Activated naive CD8-positive, alpha-beta T cell treated with anti-CD3 and anti-CD28 coated beads, Interleukin-2, amount 10 ng/mL, durations not matched to agents 7 days and 5 days (primary cell): ENCODE results near the gene BLNK. TPM values are rescaled to one million over a fixed set of nuclear protein-coding genes. Genes with fewer than 3 reads are reported as not detected.
"Not testable (repeated sequence)": the region's sequence is repeated elsewhere in the genome, so short reads cannot be mapped to it uniquely, and the experiment has no call there.

Source experiments
- ATAC-seq: fragments of 150-1000 bp; cut with Tn5 transposase; one replicate; pipeline ENCODE4 v1.10.0; 2021; ENCODE audit warnings: low read depth, moderate library complexity
- POLR2A ChIA-PET: fragments of 350-600 bp; sonication (Branson Sonifier 250); formaldehyde crosslinking; loops from one replicate; lab custom pipeline; 2021; ENCODE audit warnings: antibody characterized with exemption; lab: Charles Lee
- DNase-seq: peaks from one replicate; pipeline ENCODE4 v3.0.0; 2021
- H3K27ac Mint-ChIP-seq: one replicate; pipeline ENCODE4 v1.8.0; 2022; ENCODE audit warnings: mild to moderate bottlenecking, mixed read lengths
- H3K27me3 Mint-ChIP-seq: one replicate; pipeline ENCODE4 v1.8.0; 2022; ENCODE audit warnings: mild to moderate bottlenecking, moderate library complexity, mixed read lengths
- H3K36me3 Mint-ChIP-seq: one replicate; pipeline ENCODE4 v1.8.0; 2021; ENCODE audit warnings: mild to moderate bottlenecking, mixed read lengths
- H3K4me1 Mint-ChIP-seq: one replicate; pipeline ENCODE4 v1.8.0; 2021; ENCODE audit warnings: mixed read lengths
- H3K4me3 Mint-ChIP-seq: one replicate; pipeline ENCODE4 v1.8.0; 2022; ENCODE audit warnings: mild to moderate bottlenecking, moderate library complexity, mixed read lengths
- H3K9me3 Mint-ChIP-seq: one replicate; pipeline ENCODE4 v1.8.0; 2021; ENCODE audit warnings: mixed read lengths
- total RNA-seq, 2 experiments: library from RNA; stranded (reverse); gene quantifications; one replicate each; pipeline ENCODE4 v1.2.3, GENCODE V29; 2021

Gene BLNK
- under 1 TPM; 0.43 to 0.44 TPM for total RNA-seq

- H3K27ac Mint-ChIP-seq, result no peak within 1 kb of the TSS
- no peaks in the 10 kb centered on the region for H3K36me3 Mint-ChIP-seq
- peaks cover 7% of the 10 kb centered on the region for H3K27me3 Mint-ChIP-seq
- no peak for DNase-seq
- ATAC-seq, result no peak
- POLR2A ChIA-PET, result no interaction called here
- H3K9me3 Mint-ChIP-seq, result no peaks in the 10 kb centered on the region
- H3K4me3 Mint-ChIP-seq, result no peak within 1 kb of the TSS
- H3K4me1 Mint-ChIP-seq, result no peaks in the 10 kb centered on the region
These were observed at the start of gene BLNK for GRCh38 chr10:96271016-96271815. BLNK (minus strand) TSS chr10:96271569; CDS start chr10:96271398, 171 bp downstream.

DNA sequence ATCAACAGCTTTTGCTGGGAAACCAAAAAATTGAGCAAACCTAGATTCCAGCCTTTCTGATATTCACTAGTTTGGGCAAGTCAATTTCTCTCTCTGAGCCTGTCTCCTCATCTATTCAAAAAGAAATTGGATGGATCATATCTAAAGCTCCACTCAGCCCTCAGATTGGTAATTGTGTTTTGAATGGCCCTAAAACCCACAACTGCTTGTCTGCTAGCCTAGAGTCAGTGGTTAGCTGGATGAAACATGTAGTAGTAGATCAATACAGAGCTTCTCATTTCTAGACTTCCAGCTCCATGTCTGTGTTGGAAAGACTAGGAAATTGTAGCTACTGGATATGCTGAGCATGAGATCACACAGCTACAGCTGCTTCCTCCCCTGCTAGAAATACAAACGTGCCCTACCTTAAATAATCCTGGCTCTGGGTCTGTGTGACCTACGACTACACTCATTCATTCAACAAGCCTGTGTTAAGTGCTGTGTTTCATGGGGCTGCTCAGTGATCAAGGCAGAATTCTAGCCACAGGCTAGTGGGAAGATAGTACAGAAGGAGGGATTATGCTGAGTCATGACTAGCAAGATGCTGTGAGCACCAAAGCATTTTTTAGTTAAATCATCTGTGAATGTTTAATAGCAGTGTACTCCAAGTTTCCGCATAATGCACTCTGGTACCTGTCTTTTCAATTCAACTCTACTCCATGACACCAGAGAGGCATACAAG, 48.5 kb upstream of the BLNK start:
- no peak overlapping the region for H3K4me3 Mint-ChIP-seq
- H3K9me3 Mint-ChIP-seq, result no peaks in the 10 kb centered on the region
- peaks cover 11% of the 10 kb centered on the region for H3K27me3 Mint-ChIP-seq
- H3K4me1 Mint-ChIP-seq, result no peaks in the 10 kb centered on the region
- no peaks in the 10 kb centered on the region for H3K36me3 Mint-ChIP-seq
- POLR2A ChIA-PET, result no interaction called here
- ATAC-seq (no peak), DNase-seq (no peak)
- no peak overlapping the region for H3K27ac Mint-ChIP-seq

GRCh38 chr10:96317067-96317833, 45.9 kb upstream of the BLNK start:
- Mint-ChIP-seq H3K9me3 (no peaks in the 10 kb centered on the region), H3K4me1 (no peaks in the 10 kb centered on the region), H3K36me3 (no peaks in the 10 kb centered on the region), H3K4me3 (no peak overlapping the region), H3K27ac (no peak overlapping the region), H3K27me3 (peaks cover 8% of the 10 kb centered on the region)
- ATAC-seq (no peak), DNase-seq (no peak)
- POLR2A ChIA-PET, result no interaction called here

DNA sequence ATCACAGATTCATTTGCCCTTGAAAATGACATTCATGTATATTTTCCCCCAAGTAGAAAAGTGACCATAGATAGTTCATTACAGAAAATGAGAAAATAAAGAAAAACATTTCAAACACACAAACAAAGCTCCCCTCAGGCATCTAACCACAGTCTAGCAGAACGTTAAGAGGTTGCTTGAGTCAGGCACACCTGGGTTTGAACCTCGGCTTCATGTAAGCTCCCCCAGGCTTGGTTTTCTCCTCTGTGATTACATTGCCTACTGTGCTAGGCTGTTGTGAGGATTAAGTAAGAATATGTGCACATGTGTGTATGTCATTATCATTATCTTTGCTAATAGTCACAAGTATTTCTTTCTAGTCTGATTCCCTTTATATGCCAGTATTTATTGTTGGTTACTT, 42.0 kb upstream of the BLNK start:
- H3K4me3 Mint-ChIP-seq, result no peak overlapping the region

GRCh38 chr10:96311180-96311715, 39.9 kb upstream of the BLNK start:
- Mint-ChIP-seq H3K36me3 (no peaks in the 10 kb centered on the region), H3K27ac (no peak overlapping the region), H3K4me3 (no peak overlapping the region), H3K27me3 (peaks cover 10% of the 10 kb centered on the region), H3K4me1 (peaks cover 5% of the 10 kb centered on the region), H3K9me3 (no peaks in the 10 kb centered on the region)
- DNase-seq, result no peak
- POLR2A ChIA-PET, result no interaction called here
- ATAC-seq, result no peak

More for the DNA sequence above, 42.0 kb upstream of the BLNK start:
- ATAC-seq, result no peak
- Mint-ChIP-seq H3K36me3 (no peaks in the 10 kb centered on the region), H3K27me3 (peaks cover 8% of the 10 kb centered on the region), H3K9me3 (no peaks in the 10 kb centered on the region), H3K4me1 (no peaks in the 10 kb centered on the region), H3K27ac (no peak overlapping the region)
- POLR2A ChIA-PET, result no interaction called here
- no peak for DNase-seq

DNA sequence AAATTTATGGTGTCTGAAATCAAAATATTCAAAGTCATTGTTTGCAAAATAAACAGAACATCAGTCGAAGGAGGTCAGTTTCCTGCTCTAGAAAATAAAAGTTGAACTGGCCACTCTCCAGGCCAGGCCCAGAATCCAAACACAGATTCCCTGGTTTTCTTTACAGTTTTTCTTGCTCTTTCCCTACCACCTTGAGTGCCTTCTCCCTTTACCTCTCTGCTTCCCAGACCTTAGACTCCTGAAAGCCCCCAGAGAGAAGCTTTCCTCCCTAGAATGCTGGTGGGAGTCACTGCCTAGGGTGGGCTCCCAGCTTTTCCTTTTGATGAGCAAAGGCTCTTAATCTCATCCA, 38.9 kb upstream of the BLNK start:
- Mint-ChIP-seq H3K27ac (no peak overlapping the region), H3K4me1 (peaks cover 5% of the 10 kb centered on the region), H3K4me3 (no peak overlapping the region), H3K36me3 (no peaks in the 10 kb centered on the region), H3K9me3 (no peaks in the 10 kb centered on the region), H3K27me3 (peaks cover 10% of the 10 kb centered on the region)
- POLR2A ChIA-PET, result no interaction called here
- ATAC-seq (no peak), DNase-seq (no peak)

DNA sequence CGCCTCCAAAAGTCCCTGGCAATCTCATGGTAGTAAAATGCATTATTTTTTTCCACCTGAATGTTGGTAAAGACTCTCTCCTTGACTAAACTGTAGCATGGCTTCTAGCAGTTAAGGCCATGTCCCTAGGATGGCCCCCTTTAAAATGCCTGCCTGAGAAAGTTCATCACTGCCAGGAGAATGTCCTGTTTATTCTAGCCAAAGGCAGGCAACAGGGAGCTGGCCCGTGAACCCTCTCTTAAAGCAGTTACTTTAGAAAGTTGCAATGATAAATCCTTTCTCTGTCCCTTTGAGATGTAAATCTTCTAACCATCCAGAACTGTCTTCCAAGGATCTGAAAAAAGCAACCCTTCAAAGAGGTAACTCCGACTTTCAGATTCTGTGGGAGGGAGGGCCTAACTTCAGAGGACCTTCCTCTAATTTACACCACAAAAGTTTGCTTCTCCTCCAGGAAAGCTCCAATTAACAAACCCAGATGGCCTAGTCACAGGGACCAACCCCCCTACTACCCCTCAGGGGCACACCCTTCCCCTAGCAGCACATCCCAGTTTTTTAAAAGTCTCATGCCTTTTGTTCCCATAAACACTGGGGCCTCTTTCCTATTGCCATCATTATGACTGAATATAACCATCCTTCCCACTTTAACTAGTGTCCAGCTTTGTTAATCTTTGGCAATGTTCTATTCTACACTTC, 38.4 kb upstream of the BLNK start:
- no peak for ATAC-seq
- Mint-ChIP-seq H3K27me3 (peaks cover 9% of the 10 kb centered on the region), H3K9me3 (no peaks in the 10 kb centered on the region), H3K27ac (no peak overlapping the region), H3K36me3 (no peaks in the 10 kb centered on the region), H3K4me3 (no peak overlapping the region), H3K4me1 (peaks cover 6% of the 10 kb centered on the region)
- no peak for DNase-seq
- POLR2A ChIA-PET, result no interaction called here

DNA sequence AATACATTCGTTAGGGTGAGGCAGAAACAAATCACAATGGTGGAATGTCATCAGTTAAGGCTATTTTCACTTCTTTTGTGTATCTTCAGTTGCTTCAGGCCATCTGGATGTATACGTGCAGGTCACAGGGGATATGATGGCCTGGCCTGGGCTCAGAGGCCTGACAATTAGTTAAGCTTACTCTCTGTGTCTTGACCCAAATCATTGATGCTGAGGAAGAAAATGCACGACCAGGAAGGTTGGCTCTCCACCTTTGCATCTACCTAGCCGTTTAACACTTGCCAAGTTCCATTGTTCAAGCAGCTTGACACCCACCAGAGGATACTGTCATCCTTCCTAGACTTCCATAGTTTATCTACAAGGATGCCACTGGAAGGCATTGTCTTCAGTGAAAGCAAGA, 37.5 kb upstream of the BLNK start:
- H3K27me3 Mint-ChIP-seq, H3K9me3 Mint-ChIP-seq, H3K36me3 Mint-ChIP-seq, DNase-seq, H3K27ac Mint-ChIP-seq, H3K4me1 Mint-ChIP-seq, ATAC-seq, H3K4me3 Mint-ChIP-seq, POLR2A ChIA-PET: not testable (repeated sequence)

GRCh38 chr10:96306516-96306915, 35.1 kb upstream of the BLNK start:
- DNase-seq (no peak), ATAC-seq (no peak)
- no peak overlapping the region for H3K27ac Mint-ChIP-seq
- no peak overlapping the region for H3K4me3 Mint-ChIP-seq
- POLR2A ChIA-PET, result interaction anchor here (0.6 kb wide), 1 partner anchor 20 kb away, joined by 3 read pairs; no protein-coding TSS in a partner anchor
- H3K36me3 Mint-ChIP-seq, result no peaks in the 10 kb centered on the region
- H3K27me3 Mint-ChIP-seq, result peaks cover 6% of the 10 kb centered on the region
- no peaks in the 10 kb centered on the region for H3K9me3 Mint-ChIP-seq
- peaks cover 8% of the 10 kb centered on the region for H3K4me1 Mint-ChIP-seq

- DNase-seq (no peak), ATAC-seq (no peak)
- H3K9me3 Mint-ChIP-seq, result no peaks in the 10 kb centered on the region
- H3K27ac Mint-ChIP-seq, result no peak overlapping the region
- H3K4me1 Mint-ChIP-seq, result peaks cover 9% of the 10 kb centered on the region
- POLR2A ChIA-PET, result no interaction called here
- H3K36me3 Mint-ChIP-seq, result no peaks in the 10 kb centered on the region
- H3K27me3 Mint-ChIP-seq, result peaks cover 6% of the 10 kb centered on the region
- H3K4me3 Mint-ChIP-seq, result no peak overlapping the region
These were observed 33.6 kb upstream of the BLNK start for GRCh38 chr10:96305019-96305418.

GRCh38 chr10:96304230-96304629, 32.9 kb upstream of the BLNK start, which contains the start of gene DNTT:
DNTT (plus strand) TSS chr10:96304434; CDS start chr10:96304498, 64 bp downstream.
- Mint-ChIP-seq H3K27ac (no peak within 1 kb of the TSS), H3K36me3 (peaks cover 2% of the 10 kb centered on the region), H3K9me3 (no peaks in the 10 kb centered on the region), H3K4me3 (no peak within 1 kb of the TSS), H3K4me1 (peaks cover 17% of the 10 kb centered on the region), H3K27me3 (peaks cover 6% of the 10 kb centered on the region)
- DNase-seq (no peak), ATAC-seq (no peak)
- POLR2A ChIA-PET, result no interaction called here

- Mint-ChIP-seq H3K4me3 (no peak overlapping the region), H3K36me3 (peaks cover 2% of the 10 kb centered on the region), H3K4me1 (peaks cover 20% of the 10 kb centered on the region), H3K27ac (no peak overlapping the region), H3K9me3 (no peaks in the 10 kb centered on the region), H3K27me3 (peaks cover 2% of the 10 kb centered on the region)
- POLR2A ChIA-PET, result no interaction called here
- DNase-seq (no peak), ATAC-seq (no peak)
These were observed 30.2 kb upstream of the BLNK start for GRCh38 chr10:96301616-96302015.

- H3K9me3 Mint-ChIP-seq, result no peaks in the 10 kb centered on the region
- H3K4me3 Mint-ChIP-seq, result peak overlapping the region; percentile 70
- peaks cover 2% of the 10 kb centered on the region for H3K36me3 Mint-ChIP-seq
- peak; percentile 36 for ATAC-seq
- peaks cover 22% of the 10 kb centered on the region for H3K4me1 Mint-ChIP-seq
- peak overlapping the region; percentile 78 for H3K27ac Mint-ChIP-seq
- no peak for DNase-seq
- POLR2A ChIA-PET, result no interaction called here
- H3K27me3 Mint-ChIP-seq, result no peaks in the 10 kb centered on the region
These were observed 28.0 kb upstream of the BLNK start for GRCh38 chr10:96299383-96299782.
